Hepatic stellate cell (primary cell): ENCODE measurements around the gene SATL1.
"Not testable (repeated sequence)": the region's sequence is repeated elsewhere in the genome, so short reads cannot be mapped to it uniquely, and the experiment has no call there.

Experiments
- DNase-seq: peaks from one replicate; pipeline ENCODE4 v3.0.0; 2011; ENCODE audit warnings: low spot score

The SATL1 gene

DNA sequence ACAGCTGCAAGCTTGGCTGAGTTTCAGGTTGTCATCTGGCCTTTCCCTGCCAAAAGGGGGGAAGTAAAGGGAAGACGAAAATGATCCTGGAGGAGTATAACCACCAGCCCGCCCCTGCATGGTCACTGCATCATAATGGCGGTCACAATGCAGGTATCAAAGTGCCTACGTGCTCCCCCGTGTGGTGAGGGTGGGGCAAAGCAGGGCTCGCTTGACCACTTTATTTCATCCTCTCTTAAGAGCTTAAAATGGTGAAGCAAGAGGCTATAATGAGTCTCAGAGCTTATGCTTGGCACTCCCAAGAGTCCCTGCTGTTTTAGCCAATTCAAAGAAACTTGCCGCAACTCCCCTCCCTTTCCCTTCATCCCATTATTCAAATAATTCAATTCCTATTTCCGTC lies 134.3 kb downstream of the SATL1 start:
- DNase-seq = no peak

DNA sequence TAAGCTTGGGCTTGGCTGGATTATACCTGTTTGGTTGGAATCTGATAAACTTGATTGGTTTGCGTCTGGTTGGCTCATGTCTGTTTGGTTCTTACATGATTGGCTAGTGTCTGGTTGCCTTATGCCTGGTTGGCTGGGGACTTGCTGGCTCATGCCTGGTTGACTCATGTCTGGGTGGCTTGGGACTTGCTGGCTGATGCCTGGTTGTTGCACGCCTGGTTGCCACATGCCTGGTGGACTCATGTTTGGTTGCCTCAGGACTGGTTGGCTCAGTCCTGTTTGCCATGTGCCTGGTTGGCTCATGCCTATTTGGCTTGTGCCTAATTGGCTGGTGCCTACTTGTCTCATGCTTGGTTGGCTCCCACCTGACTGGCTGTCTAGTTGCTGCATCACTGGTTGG lies 135.4 kb downstream of the SATL1 start:
- no peak for DNase-seq

- no peak for DNase-seq
Observed at GRCh38 chrX:85107407-85107806, 136.2 kb downstream of the SATL1 start.

DNA sequence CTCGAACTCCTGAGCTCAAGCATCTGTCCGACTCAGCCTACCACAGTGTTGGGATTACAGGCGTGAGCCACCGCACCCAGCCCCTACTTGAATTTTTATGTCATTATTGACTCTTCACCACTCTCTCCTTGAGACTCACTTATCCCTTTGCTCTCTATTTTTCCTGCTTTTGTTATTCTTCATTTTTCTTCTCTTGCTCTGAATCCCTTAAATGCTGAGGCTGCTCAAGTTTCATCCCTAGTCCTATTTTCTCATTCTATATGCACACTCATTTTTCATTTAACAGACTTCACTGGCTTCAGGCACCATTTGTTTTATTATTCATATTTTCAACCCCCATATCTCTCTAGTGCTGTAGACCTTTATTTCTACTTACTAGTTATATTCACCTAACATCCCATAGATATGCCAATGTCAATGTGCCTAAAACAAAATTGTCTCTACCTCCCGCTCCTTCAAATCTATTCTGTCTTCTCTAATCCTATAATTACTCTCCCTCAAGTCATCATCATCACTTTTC lies 154.2 kb downstream of the SATL1 start:
- no peak for DNase-seq

DNA sequence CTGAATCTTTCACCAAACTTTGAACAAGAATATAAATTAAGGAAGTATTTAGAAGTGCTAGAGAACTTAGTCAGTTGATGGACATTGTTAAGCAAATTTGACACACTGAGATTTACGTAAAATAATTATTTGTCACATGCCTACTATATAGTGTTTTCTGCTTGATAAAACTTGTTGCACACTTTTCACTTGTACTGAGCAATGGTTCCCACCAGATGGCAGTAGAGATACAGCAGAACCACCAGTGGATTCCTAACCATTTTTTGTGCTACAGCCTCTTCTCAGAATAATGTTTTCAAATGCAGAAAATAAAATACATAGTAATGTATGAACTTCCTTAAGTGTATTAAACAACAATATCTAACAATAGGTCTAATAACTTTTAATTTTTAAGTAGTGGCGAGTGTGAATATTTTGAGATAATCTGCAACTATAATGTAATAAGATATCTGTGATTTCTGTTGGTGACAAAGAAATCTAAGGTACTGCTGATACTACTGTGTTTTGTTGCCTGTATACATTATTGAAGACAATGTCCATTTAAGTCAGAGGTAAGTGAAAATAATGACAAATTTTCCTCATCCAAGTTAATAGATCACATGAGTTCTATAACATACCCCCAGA lies 158.7 kb downstream of the SATL1 start:
- DNase-seq = peak; percentile 27

DNA sequence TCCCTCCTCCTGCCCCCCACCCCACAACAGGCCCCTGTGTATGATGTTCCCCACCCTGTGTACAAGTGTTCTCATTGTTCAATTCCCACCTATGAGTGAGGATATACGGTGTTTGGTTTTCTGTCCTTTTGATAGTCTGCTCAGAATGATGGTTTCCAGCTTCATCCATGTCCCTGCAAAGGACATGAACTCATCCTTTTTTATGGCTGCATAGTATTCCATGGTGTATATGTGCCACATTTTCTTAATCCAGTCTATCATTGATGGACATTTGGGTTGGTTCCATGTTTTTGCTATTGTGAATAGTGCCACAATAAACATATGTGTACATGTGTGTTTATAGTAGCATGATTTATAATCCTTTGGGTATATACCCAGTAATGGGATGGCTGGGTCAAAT lies 166.3 kb downstream of the SATL1 start:
- not testable (repeated sequence) for DNase-seq

GRCh38 chrX:85065512-85066198 lies 177.9 kb downstream of the SATL1 start:
- DNase-seq = no peak

DNA sequence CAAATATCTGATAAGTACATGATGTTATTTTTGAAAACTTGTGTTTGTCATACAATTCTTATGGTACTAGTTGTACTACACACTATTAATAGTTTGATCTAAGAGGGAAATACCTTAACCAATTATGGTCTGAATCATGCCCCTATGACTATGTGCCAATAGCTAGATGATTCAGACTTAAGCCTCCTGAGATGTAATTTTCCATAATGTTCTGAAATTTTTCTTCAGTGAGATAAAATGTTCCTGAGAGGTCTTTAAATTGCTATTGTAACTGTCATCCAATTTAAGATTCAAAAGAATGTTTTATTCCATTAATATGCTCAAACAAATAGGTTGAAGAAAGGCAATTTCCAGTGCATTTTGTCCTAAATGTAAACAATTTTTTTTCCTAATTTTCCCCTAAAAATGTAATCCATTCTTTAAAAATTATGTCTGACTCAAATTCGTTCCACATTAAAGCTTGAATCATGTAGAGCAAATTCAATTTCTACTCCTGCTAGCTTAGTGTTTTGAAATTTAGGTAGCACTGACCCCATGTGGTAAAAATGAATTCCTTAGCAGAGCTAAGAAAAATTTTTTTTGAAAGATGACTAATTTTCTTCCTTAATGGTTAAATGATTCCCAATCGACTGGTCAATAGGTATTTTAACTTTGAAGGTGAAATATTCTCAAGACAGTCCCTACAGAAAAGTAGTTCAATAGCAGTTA lies 190.8 kb downstream of the SATL1 start:
- DNase-seq = peak; percentile 2

DNA sequence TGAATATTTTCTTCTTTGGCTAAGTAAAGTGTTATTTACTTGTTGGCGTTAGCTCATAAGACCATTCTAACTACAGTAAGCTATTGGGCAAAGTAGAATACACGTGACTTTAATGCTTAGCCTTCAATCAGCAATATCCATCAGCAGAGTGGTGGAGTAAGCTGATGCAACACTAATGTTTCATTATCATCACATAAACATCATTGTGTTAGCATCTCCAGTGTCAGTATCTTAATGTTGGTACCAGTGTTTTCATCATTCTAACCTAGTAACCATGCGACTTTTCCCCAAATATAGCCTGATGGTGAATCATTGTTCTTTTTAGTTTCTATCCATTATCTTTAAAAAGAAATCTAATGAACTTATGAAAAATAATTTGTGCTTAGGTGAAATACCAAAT lies 191.4 kb downstream of the SATL1 start:
- no peak for DNase-seq

DNA sequence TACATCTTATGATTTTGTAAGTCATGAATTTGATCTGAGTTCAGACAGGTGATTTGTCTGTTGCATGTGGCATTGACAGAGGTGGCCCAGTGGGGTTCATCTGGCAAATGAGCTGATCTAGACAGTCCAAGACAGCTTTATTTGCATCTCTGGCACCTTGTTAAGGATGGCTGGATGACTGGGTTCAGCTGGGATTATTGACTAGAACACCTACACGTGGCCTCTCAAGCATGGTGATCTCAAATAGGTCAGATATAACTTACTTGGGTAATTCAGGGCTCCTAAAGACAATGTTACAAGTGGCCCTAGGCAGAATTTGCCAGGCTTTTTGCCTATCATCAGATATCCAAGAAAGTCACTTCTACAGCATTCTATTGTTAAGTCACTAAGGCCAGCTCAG lies 192.0 kb downstream of the SATL1 start:
- DNase-seq = no peak
